ENCODE results near the gene SHROOM3.

DNA sequence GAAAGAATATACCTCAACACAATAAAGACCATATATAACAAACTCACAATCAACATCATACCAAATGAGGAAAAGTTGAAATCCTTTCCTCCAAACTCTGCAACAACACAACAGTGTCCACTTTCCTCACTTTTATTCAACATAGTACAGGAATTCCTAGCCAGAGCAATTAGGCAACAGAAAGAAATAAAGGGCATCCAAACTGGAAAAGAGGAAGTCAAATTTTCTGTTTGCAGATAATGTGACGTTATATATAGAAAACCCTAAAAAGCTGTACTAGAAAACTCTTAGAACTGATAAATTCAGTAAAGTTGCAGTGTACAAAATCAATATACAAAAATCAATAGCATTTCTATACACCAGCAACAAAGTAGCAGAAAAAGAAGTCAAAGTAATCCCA is 355.3 kb downstream of the SHROOM3 start:
- TF ChIP-seq POLR2A (IDR thresholded peaks at IDR 0.05; ENCODE audit: low read length) (no peak), GATA1 (IDR thresholded peaks at IDR 0.05; ENCODE audit: low read depth, low read length) (no peak)

Measured in erythroblast (primary cell).